ENCODE data around the gene TBC1D9.

TBC1D9 gene

DNA sequence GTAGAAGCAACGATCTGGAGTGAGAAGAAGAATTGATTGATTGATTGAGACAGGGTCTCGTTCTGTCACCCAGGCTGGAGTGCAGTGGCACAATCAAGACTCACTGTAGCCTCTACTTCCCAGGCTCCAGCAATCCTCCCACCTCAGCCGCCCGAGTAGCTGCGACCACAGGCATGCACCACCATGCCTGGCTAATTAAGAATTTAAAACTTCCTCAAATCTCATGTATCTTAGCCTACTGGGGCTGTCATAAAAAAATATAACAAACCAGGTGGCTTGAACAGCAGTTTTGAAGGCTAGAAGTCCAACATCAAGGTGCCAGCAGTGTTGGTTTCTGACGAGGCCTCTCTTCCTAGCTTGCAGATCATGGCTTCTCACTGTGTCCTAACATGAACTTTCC is 18.3 kb upstream of the TBC1D9 start:
- Histone ChIP-seq H3K4me1 (ENCODE audit: insufficient read depth, poor library complexity, severe bottlenecking) (no peaks in the 10 kb centered on the region), H3K27me3 (ENCODE audit: insufficient read depth, poor library complexity, severe bottlenecking) (no peaks in the 10 kb centered on the region), H3K4me3 (ENCODE audit: severe bottlenecking) (no peak overlapping the region), H3K27ac (ENCODE audit: poor library complexity, severe bottlenecking) (no peak overlapping the region), H3K36me3 (ENCODE audit: low read depth) (no peaks in the 10 kb centered on the region), H3K9me3 (ENCODE audit: severe bottlenecking) (no peaks in the 10 kb centered on the region)
- TF ChIP-seq, protein P1, sequence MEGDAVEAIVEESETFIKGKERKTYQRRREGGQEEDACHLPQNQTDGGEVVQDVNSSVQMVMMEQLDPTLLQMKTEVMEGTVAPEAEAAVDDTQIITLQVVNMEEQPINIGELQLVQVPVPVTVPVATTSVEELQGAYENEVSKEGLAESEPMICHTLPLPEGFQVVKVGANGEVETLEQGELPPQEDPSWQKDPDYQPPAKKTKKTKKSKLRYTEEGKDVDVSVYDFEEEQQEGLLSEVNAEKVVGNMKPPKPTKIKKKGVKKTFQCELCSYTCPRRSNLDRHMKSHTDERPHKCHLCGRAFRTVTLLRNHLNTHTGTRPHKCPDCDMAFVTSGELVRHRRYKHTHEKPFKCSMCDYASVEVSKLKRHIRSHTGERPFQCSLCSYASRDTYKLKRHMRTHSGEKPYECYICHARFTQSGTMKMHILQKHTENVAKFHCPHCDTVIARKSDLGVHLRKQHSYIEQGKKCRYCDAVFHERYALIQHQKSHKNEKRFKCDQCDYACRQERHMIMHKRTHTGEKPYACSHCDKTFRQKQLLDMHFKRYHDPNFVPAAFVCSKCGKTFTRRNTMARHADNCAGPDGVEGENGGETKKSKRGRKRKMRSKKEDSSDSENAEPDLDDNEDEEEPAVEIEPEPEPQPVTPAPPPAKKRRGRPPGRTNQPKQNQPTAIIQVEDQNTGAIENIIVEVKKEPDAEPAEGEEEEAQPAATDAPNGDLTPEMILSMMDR (IDR thresholded peaks at IDR 0.05; ENCODE audit: poor library complexity, severe bottlenecking) = no peak
- ATAC-seq (ENCODE audit: low read depth) (no peak), DNase-seq (ENCODE audit: low spot score) (no peak)

DNA sequence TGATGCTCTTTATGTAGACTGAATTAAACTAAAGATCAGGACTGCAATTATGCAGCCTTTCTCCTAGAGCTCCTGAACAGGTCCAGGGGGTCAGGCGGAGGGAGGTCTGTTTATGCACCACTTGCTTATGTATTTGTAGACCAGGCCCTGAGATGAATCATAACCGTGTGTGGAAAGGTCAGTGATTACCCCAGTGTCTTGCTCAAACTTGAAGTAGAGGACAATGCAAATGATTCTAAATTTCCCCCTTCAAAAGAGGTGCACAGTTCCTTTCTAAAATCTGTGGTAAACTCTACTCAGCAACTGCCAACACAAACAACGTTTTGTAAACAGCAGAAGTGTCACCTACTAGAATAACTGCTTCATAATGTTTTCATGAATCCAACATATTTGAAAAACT is 13.0 kb upstream of the TBC1D9 start:
- DNase-seq (ENCODE audit: low spot score) = no peak

DNA sequence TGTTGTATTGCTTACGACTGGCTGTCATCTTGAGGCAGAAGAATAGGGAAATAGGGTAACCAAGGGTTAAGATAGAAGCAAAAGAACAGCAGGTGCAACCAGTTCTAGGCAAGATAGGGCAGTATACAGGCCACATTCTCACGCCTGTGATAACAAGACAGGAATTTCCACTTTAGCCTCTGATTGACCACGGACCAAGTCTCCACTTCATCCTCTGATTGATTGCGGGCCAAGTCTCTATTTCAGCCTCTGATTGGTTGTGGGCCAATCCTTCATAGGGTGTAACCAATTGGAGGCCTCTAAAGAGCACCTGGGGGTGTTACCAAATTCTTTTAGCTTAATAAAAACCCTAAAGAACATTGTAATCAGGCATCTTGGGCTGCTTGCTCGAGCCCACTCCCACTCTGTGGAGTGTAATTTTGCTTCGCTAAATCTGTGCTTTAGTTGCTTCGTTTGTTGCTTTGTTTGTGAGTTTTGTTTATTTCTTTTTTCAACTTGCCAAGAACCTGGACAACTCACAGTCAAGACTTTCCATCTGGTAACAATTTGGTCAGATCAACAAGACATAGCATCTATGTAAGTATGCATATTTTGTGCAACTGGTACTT is 8.7 kb upstream of the TBC1D9 start:
- H3K27ac ChIP-seq (ENCODE audit: poor library complexity, severe bottlenecking) = no peak overlapping the region
- no peak for ATAC-seq (ENCODE audit: low read depth)
- TF ChIP-seq, protein P1 (IDR thresholded peaks at IDR 0.05; ENCODE audit: poor library complexity, severe bottlenecking) = no peak
- H3K4me1 ChIP-seq (ENCODE audit: insufficient read depth, poor library complexity, severe bottlenecking) = no peaks in the 10 kb centered on the region
- H3K36me3 ChIP-seq (ENCODE audit: low read depth) = no peaks in the 10 kb centered on the region
- DNase-seq (ENCODE audit: low spot score) = no peak
- H3K27me3 ChIP-seq (ENCODE audit: insufficient read depth, poor library complexity, severe bottlenecking) = no peaks in the 10 kb centered on the region
- H3K4me3 ChIP-seq (ENCODE audit: severe bottlenecking) = no peak overlapping the region
- H3K9me3 ChIP-seq (ENCODE audit: severe bottlenecking) = no peaks in the 10 kb centered on the region

More for the DNA sequence above, 13.0 kb upstream of the TBC1D9 start:
- Histone ChIP-seq H3K27ac (ENCODE audit: poor library complexity, severe bottlenecking) (no peak overlapping the region), H3K9me3 (ENCODE audit: severe bottlenecking) (no peaks in the 10 kb centered on the region), H3K4me1 (ENCODE audit: insufficient read depth, poor library complexity, severe bottlenecking) (no peaks in the 10 kb centered on the region), H3K27me3 (ENCODE audit: insufficient read depth, poor library complexity, severe bottlenecking) (no peaks in the 10 kb centered on the region), H3K4me3 (ENCODE audit: severe bottlenecking) (no peak overlapping the region), H3K36me3 (ENCODE audit: low read depth) (no peaks in the 10 kb centered on the region)
- TF ChIP-seq, protein P1 (IDR thresholded peaks at IDR 0.05; ENCODE audit: poor library complexity, severe bottlenecking) = no peak
- no peak for ATAC-seq (ENCODE audit: low read depth)

DNA sequence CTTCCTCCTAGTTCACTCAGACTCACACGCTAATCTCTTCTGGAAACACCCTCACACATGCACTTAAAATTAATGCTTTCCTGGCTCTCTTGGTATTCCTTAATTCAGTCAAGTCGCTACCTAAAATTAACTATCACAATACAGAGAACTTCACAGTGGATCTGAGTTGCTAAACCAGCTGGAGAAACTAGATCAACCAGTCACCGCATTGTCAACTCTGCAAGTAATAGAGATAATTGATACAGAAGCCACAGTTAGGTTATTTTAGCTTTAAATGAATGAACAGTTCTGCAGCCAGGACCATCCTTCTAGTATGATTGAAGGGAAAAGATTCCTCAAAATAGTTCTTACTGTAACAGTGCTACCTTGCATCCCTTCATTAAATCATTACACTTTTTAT is 6.0 kb upstream of the TBC1D9 start:
- no peak for ATAC-seq (ENCODE audit: low read depth)
- no peaks in the 10 kb centered on the region for H3K4me1 ChIP-seq (ENCODE audit: insufficient read depth, poor library complexity, severe bottlenecking)
- no peaks in the 10 kb centered on the region for H3K9me3 ChIP-seq (ENCODE audit: severe bottlenecking)
- TF ChIP-seq, protein P1 (IDR thresholded peaks at IDR 0.05; ENCODE audit: poor library complexity, severe bottlenecking) = no peak
- no peak overlapping the region for H3K27ac ChIP-seq (ENCODE audit: poor library complexity, severe bottlenecking)
- no peak overlapping the region for H3K4me3 ChIP-seq (ENCODE audit: severe bottlenecking)
- no peaks in the 10 kb centered on the region for H3K36me3 ChIP-seq (ENCODE audit: low read depth)
- DNase-seq (ENCODE audit: low spot score) = no peak
- H3K27me3 ChIP-seq (ENCODE audit: insufficient read depth, poor library complexity, severe bottlenecking) = no peaks in the 10 kb centered on the region

DNA sequence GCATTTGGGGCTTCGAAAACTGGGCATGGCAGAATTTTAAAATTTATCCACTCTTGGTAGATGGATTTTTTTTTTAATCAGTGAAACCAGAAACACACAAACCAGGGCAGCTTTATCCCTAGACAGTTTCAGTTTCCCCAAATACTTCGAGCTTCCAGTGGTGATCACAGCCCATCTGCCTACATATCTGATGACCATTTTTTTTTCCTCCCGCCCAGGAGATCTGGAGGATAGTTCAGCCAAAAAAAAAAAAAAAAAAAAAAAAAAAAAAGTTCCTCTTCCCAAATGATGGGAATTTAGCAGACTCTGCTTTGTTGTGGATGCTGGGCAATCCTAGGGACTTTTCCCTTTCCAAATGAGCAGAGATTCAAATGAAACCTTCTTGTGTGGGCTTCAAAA is 1.0 kb upstream of the TBC1D9 start:
- no peaks in the 10 kb centered on the region for H3K27me3 ChIP-seq (ENCODE audit: insufficient read depth, poor library complexity, severe bottlenecking)
- H3K4me1 ChIP-seq (ENCODE audit: insufficient read depth, poor library complexity, severe bottlenecking) = no peaks in the 10 kb centered on the region
- DNase-seq (ENCODE audit: low spot score) = no peak

More for the DNA sequence above, 1.0 kb upstream of the TBC1D9 start:
- Histone ChIP-seq H3K9me3 (ENCODE audit: severe bottlenecking) (no peaks in the 10 kb centered on the region), H3K27ac (ENCODE audit: poor library complexity, severe bottlenecking) (peak overlapping the region; percentile 61), H3K36me3 (ENCODE audit: low read depth) (no peaks in the 10 kb centered on the region), H3K4me3 (ENCODE audit: severe bottlenecking) (peak overlapping the region; percentile 79)
- ATAC-seq (ENCODE audit: low read depth) = no peak
- TF ChIP-seq, protein P1 (IDR thresholded peaks at IDR 0.05; ENCODE audit: poor library complexity, severe bottlenecking) = no peak

All from RWPE2 (cell line).